IMR-90 (cell line): ENCODE data around the gene NUCB1. TPM values are rescaled to one million over a fixed set of nuclear protein-coding genes. Genes with fewer than 3 reads are reported as not detected.
A peak's percentile ranks its signal among the peaks of the same experiment; 100 is the strongest.

Experiments
- ATAC-seq: fragments of 200-7000 bp; cut with Tn5 transposase; 2 replicates; pipeline ENCODE4 v1.9.1; 2020; ENCODE audit warnings: low read depth, mild to moderate bottlenecking, moderate library complexity
- BruUV-seq: library from RNA; stranded (reverse); fragments of 400-500 nt; replicated peaks from 2 replicates; lab custom pipeline; 2021; lab: Mats Ljungman, UMichigan
- CTCF ChIA-PET: fragments of 300-600 bp; formaldehyde crosslinking; extraction: SDS; loops from one replicate; lab custom pipeline; 2021; ENCODE audit warnings: antibody characterized with exemption; lab: Yijun Ruan, JAX
- POLR2A ChIA-PET: fragments of 300-600 bp; sonication (Branson Sonifier 250); formaldehyde crosslinking; loops from one replicate; lab custom pipeline; 2022; ENCODE audit warnings: antibody characterized with exemption; ENCODE audit not compliant: unreplicated experiment; lab: Charles Lee
- DNase-seq: peaks from one replicate; pipeline ENCODE4 v3.0.0; 2013
- H2AFZ ChIP-seq: replicated peaks from 2 replicates; pipeline ENCODE3; 2013; ENCODE audit warnings: low read length, mild to moderate bottlenecking; ENCODE audit not compliant: poor library complexity
- H2AK5ac ChIP-seq: 2 replicates; pipeline ENCODE4 v1.6.1; 2013; ENCODE audit warnings: low read depth, low read length, inconsistent platforms
- H2AK9ac ChIP-seq: replicated peaks from 2 replicates; pipeline ENCODE3; 2013; ENCODE audit warnings: mild to moderate bottlenecking, low read depth, low read length, moderate library complexity; ENCODE audit not compliant: poor library complexity
- H2BK120ac ChIP-seq: 2 replicates; pipeline ENCODE4 v1.6.1; 2013; ENCODE audit warnings: low read depth, low read length, inconsistent platforms
- H2BK15ac ChIP-seq: 3 replicates; pipeline ENCODE4 v1.6.1; 2013; ENCODE audit warnings: low read depth, low read length, inconsistent platforms
- H2BK20ac ChIP-seq: 2 replicates; pipeline ENCODE4 v1.6.1; 2013; ENCODE audit warnings: low read depth, mild to moderate bottlenecking, inconsistent platforms, low read length, moderate library complexity
- H2BK5ac ChIP-seq: 2 replicates; pipeline ENCODE4 v1.6.1; 2013; ENCODE audit warnings: mild to moderate bottlenecking, low read depth, low read length, inconsistent platforms; ENCODE audit not compliant: poor library complexity, severe bottlenecking
- H3K14ac ChIP-seq: replicated peaks from 2 replicates; pipeline ENCODE4 v1.6.1; 2013; ENCODE audit warnings: low read depth, low read length, inconsistent platforms
- H3K18ac ChIP-seq: 2 replicates; pipeline ENCODE4 v1.6.1; 2013; ENCODE audit warnings: low read depth, low read length, control low read depth
- H3K23ac ChIP-seq: 2 replicates; pipeline ENCODE4 v1.6.1; 2013; ENCODE audit warnings: low read depth, low read length, inconsistent platforms
- H3K27ac ChIP-seq: 2 replicates; pipeline ENCODE4 v1.5.1; 2013; ENCODE audit warnings: mild to moderate bottlenecking, control low read depth, low read length; ENCODE audit not compliant: insufficient read depth
- H3K27me3 ChIP-seq: 2 replicates; pipeline ENCODE4 v1.6.1; 2013; ENCODE audit warnings: low read length; ENCODE audit not compliant: control insufficient read depth, insufficient read depth
- H3K36me3 ChIP-seq: 2 replicates; pipeline ENCODE4 v1.6.1; 2013; ENCODE audit warnings: low read length, mixed read lengths; ENCODE audit not compliant: control insufficient read depth, insufficient read depth
- H3K4ac ChIP-seq: 2 replicates; pipeline ENCODE4 v1.6.1; 2013; ENCODE audit warnings: low read depth, low read length, inconsistent platforms
- H3K4me1 ChIP-seq: 2 replicates; pipeline ENCODE4 v1.6.1; 2013; ENCODE audit warnings: low read length, mixed read lengths; ENCODE audit not compliant: control insufficient read depth, insufficient read depth
- H3K4me2 ChIP-seq: 2 replicates; pipeline ENCODE4 v1.6.1; 2013; ENCODE audit warnings: low read depth, mild to moderate bottlenecking, control low read depth, low read length, moderate library complexity
- H3K4me3 ChIP-seq: 2 replicates; pipeline ENCODE4 v1.5.1; 2013; ENCODE audit warnings: low read depth, mild to moderate bottlenecking, control low read depth, low read length, moderate library complexity; ENCODE audit not compliant: insufficient read depth
- H3K56ac ChIP-seq: 2 replicates; pipeline ENCODE4 v1.6.1; 2013; ENCODE audit warnings: low read length, inconsistent platforms; ENCODE audit not compliant: insufficient read depth; ENCODE audit errors: extremely low read depth
- H3K79me1 ChIP-seq, 2 experiments: 2 replicates each; pipeline ENCODE4 v1.6.1; 2013; ENCODE audit warnings: low read length in 2 of 2, inconsistent platforms in 1 of 2, low read depth in 1 of 2
- H3K9ac ChIP-seq: 2 replicates; pipeline ENCODE4 v1.6.1; 2013; ENCODE audit warnings: low read depth, low read length, control low read depth
- H3K9me1 ChIP-seq: 2 replicates; pipeline ENCODE4 v1.6.1; 2013; ENCODE audit warnings: low read length, inconsistent platforms; ENCODE audit not compliant: insufficient read depth
- H3K9me3 ChIP-seq: 2 replicates; pipeline ENCODE4 v1.6.1; 2013; ENCODE audit warnings: low read length; ENCODE audit not compliant: control insufficient read depth, insufficient read depth
- H4K20me1 ChIP-seq: 2 replicates; pipeline ENCODE4 v1.6.1; 2013; ENCODE audit warnings: low read length, inconsistent platforms; ENCODE audit not compliant: insufficient read depth
- H4K5ac ChIP-seq: 2 replicates; pipeline ENCODE4 v1.6.1; 2013; ENCODE audit warnings: mild to moderate bottlenecking, low read depth, low read length, control low read depth
- H4K8ac ChIP-seq, 2 experiments: 2 replicates each; pipeline ENCODE4 v1.6.1; 2013; ENCODE audit warnings: low read depth in 2 of 2, low read length in 2 of 2, control low read depth in 1 of 2, inconsistent platforms in 1 of 2
- H4K91ac ChIP-seq: 2 replicates; pipeline ENCODE4 v1.6.1; 2013; ENCODE audit warnings: low read depth, low read length, inconsistent platforms; ENCODE audit not compliant: insufficient read depth
- CTCF ChIP-seq: conservative IDR thresholded peaks from 2 replicates; pipeline ENCODE4 v1.5.1; 2012; ENCODE audit warnings: mild to moderate bottlenecking, low read depth, low read length, improper control_type of control experiment
- FOS ChIP-seq: fragments of 150-350 bp; IDR thresholded peaks from 2 replicates; pipeline ENCODE4 v1.6.1; 2016; ENCODE audit warnings: low read depth, low read length
- MAFK ChIP-seq: IDR thresholded peaks from 2 replicates; pipeline ENCODE4 v1.6.1; 2012; ENCODE audit warnings: low read depth, low read length, improper control_type of control experiment
- MAZ ChIP-seq: IDR thresholded peaks from 2 replicates; pipeline ENCODE4 v1.6.1; 2012; ENCODE audit warnings: low read depth, mild to moderate bottlenecking, low read length, improper control_type of control experiment, moderate library complexity, borderline replicate concordance
- USF2 ChIP-seq: fragments of 150-350 bp; IDR thresholded peaks from 2 replicates; pipeline ENCODE4 v1.6.1; 2017; ENCODE audit warnings: mild to moderate bottlenecking, antibody characterized with exemption, low read length, low read depth
- WGBS, 2 experiments: methylation state at CpG; one replicate each; pipeline versions ENCODE4 v1.1.5 to v1.1.7; 2013; ENCODE audit warnings: missing lambda C conversion rate in 2 of 2; ENCODE audit not compliant: insufficient read length in 1 of 2; ENCODE audit errors: extremely low coverage in 2 of 2; 5-methylcytosine and 5-hydroxymethylcytosine counted together
- dilution Hi-C: fragments of 300-500 bp; cut with HindIII; formaldehyde crosslinking; loops from one replicate; pipeline ENCODE4 v1.14.3; 2018; ENCODE audit warnings: low sequenced_read_pairs; ENCODE audit not compliant: unreplicated experiment
- in situ Hi-C: fragments of 300-500 bp; cut with MboI; formaldehyde crosslinking; loops from 3 replicates; pipeline ENCODE4 v1.14.3; 2019; ENCODE audit warnings: low sequenced_read_pairs, inconsistent platforms, mixed read lengths
- intact Hi-C: fragments of 100-400 bp; cut with micrococcal nuclease; formaldehyde crosslinking; loops from 2 replicates; pipeline ENCODE4 v1.10.0; 2022
- polyA plus RNA-seq, 3 experiments: library from polyadenylated mRNA; depleted of rRNA; stranded (reverse); fragments of >200 nt; gene quantifications; 2 replicates each; pipeline ENCODE4 v1.2.3, GENCODE V29; 2012; ENCODE audit warnings: low replicate concordance in 1 of 3
- total RNA-seq: library from RNA; depleted of rRNA; stranded (reverse); fragments of >200 nt; gene quantifications from 2 replicates; pipeline ENCODE4 v1.2.3, GENCODE V29; 2012

NUCB1 gene
- total and polyA plus RNA-seq, 2 of the 4 experiments (the other 2 are of a cell fraction): 37.3 to 253 TPM

GRCh38 chr19:48899781-48900476 is at the start of gene NUCB1 (continued):
- TF ChIP-seq FOS: peak; percentile 23; the same call in 1 of the 2 replicates
- TF ChIP-seq MAZ: peak; percentile 41; the same call in 1 of the 2 replicates
- peak; percentile 48; the same call in 1 of the 2 replicates for TF ChIP-seq USF2
- TF ChIP-seq MAFK: no peak

GRCh38 chr19:48852292-48852691 is 47.8 kb upstream of the NUCB1 start:
- BruUV-seq: no TSS peak
- H2BK15ac ChIP-seq: no peak overlapping the region
- H4K20me1 ChIP-seq: no peaks in the 10 kb centered on the region
- no peak overlapping the region for H3K4ac ChIP-seq
- H3K4me2 ChIP-seq: no peak overlapping the region
- no peak overlapping the region for H2BK20ac ChIP-seq
- no peak overlapping the region for H3K27ac ChIP-seq
- H4K8ac ChIP-seq: no peak overlapping the region
- DNase-seq: no peak
- no peak overlapping the region for H3K23ac ChIP-seq
- H2AK5ac ChIP-seq: no peak overlapping the region
- H3K18ac ChIP-seq: no peak overlapping the region
- no peaks in the 10 kb centered on the region for H3K9me1 ChIP-seq
- H2BK5ac ChIP-seq: no peak overlapping the region
- no peak overlapping the region for H3K9ac ChIP-seq
- no peak overlapping the region for H2AFZ ChIP-seq
- no peaks in the 10 kb centered on the region for H3K4me1 ChIP-seq
- H3K4me3 ChIP-seq: no peak overlapping the region
- dilution Hi-C loops (loop anchor here (10.0 kb wide), 1 partner anchor 47 kb away; no protein-coding TSS in a partner anchor), intact Hi-C loops (no loop called here), in situ Hi-C loops (no loop called here)
- CTCF ChIA-PET: interaction anchor here (0.7 kb wide), 1 partner anchor 10 kb away, joined by 3 read pairs; no protein-coding TSS in a partner anchor
- H2BK120ac ChIP-seq: no peak overlapping the region
- H3K36me3 ChIP-seq: peaks cover 20% of the 10 kb centered on the region
- H3K9me3 ChIP-seq: no peaks in the 10 kb centered on the region
- H3K79me1 ChIP-seq: no peaks in the 10 kb centered on the region
- POLR2A ChIA-PET: no interaction called here
- H2AK9ac ChIP-seq: no peak overlapping the region
- H4K91ac ChIP-seq: no peak overlapping the region
- no peak for ATAC-seq
- WGBS, 2 experiments: 100% methylated on average over 2 of the region's 4 CpGs; no CpG with 5 or more reads in 1 of the 2 experiments
- no peak overlapping the region for H3K14ac ChIP-seq
- no peak for TF ChIP-seq CTCF
- H3K56ac ChIP-seq: no peak overlapping the region
- H4K5ac ChIP-seq: no peak overlapping the region
- H3K27me3 ChIP-seq: no peaks in the 10 kb centered on the region
